Measurements from ENCODE around the gene ACER1. TPM values are rescaled to one million over a fixed set of nuclear protein-coding genes. Genes with fewer than 3 reads are reported as not detected.
"Not testable (repeated sequence)": the region's sequence is repeated elsewhere in the genome, so short reads cannot be mapped to it uniquely, and the experiment has no call there.

The ACER1 gene
- total and polyA plus RNA-seq, 2 of the 13 experiments (the other 11 are each of a cell fraction or from before 2014, with no cell fraction given) = not detected

GRCh38 chr19:6357174-6357573, 23.8 kb upstream of the ACER1 start (continued):
- no peak for TF ChIP-seq ZEB1 (IDR thresholded peaks at IDR 0.05; ENCODE audit: insufficient replicate concordance, low read depth)

- H3K4me2 ChIP-seq (ENCODE audit: low read depth, low read length); DNase-seq (ENCODE audit: low spot score); BruUV-seq (replicated peaks); H3K9me3 ChIP-seq (ENCODE audit: low read length); H4K20me1 ChIP-seq (ENCODE audit: insufficient read depth, low read length); FAIRE-seq; POLR2A ChIA-PET; CTCF ChIA-PET (ENCODE audit: low intra/inter-chr PET ratio, low total read pairs); H3K36me3 ChIP-seq (replicated peaks in 1 of 2; ENCODE audit: control insufficient read depth in 1 of 2, insufficient read depth in 2 of 2, low read length in 2 of 2); H3K27me3 ChIP-seq (ENCODE audit: control insufficient read depth in 1 of 2, insufficient read depth in 2 of 2, low read length in 2 of 2); H3K4me3 ChIP-seq (replicated peaks in 1 of 3; ENCODE audit: insufficient read depth in 1 of 3, low read depth in 2 of 3, low read length in 3 of 3); H3K9ac ChIP-seq (ENCODE audit: insufficient read depth, low read depth, low read length); intact Hi-C loops (cut with micrococcal nuclease; ENCODE audit: unreplicated experiment); ATAC-seq; in situ Hi-C loops (cut with HindIII; ENCODE audit: extremely low pct_ligation_motif_present, low pct_unique_long_range_greater_than_20kb); H3K79me2 ChIP-seq (ENCODE audit: insufficient read depth, low read length); H3K27ac ChIP-seq (ENCODE audit: extremely low read length, insufficient read depth, low read length); H2AFZ ChIP-seq (ENCODE audit: low read length): not testable (repeated sequence)
- WGBS (ENCODE audit: low lambda C conversion rate) = 68% methylated on average over 10 of the region's 46 CpGs
- 0 out of 2 replicates have a peak, but pooled peaks cover 11% of the 10 kb centered on the region for H3K4me1 ChIP-seq (ENCODE audit: insufficient read depth, low read length)
Observed at GRCh38 chr19:6355321-6356040, 22.1 kb upstream of the ACER1 start.

- Histone ChIP-seq H4K20me1 (ENCODE audit: insufficient read depth, low read length) (no peaks in the 10 kb centered on the region), H2AFZ (ENCODE audit: low read length) (no peak overlapping the region), H3K9me3 (ENCODE audit: low read length) (no peaks in the 10 kb centered on the region), H3K27me3 (ENCODE audit: control insufficient read depth in 1 of 2, insufficient read depth in 2 of 2, low read length in 2 of 2) (peaks cover 0 to 4% of the 10 kb centered on the region in 2 experiments; a peak in 2 of 5 replicates), H3K79me2 (ENCODE audit: insufficient read depth, low read length) (no peaks in the 10 kb centered on the region), H3K36me3 (replicated peaks in 1 of 2; ENCODE audit: control insufficient read depth in 1 of 2, insufficient read depth in 2 of 2, low read length in 2 of 2) (no peaks in the 10 kb centered on the region), H3K4me3 (replicated peaks in 1 of 3; ENCODE audit: insufficient read depth in 1 of 3, low read depth in 2 of 3, low read length in 3 of 3) (no peak overlapping the region), H3K27ac (ENCODE audit: extremely low read length, insufficient read depth, low read length) (no peak overlapping the region), H3K4me2 (ENCODE audit: low read depth, low read length) (no peak overlapping the region), H3K9ac (ENCODE audit: insufficient read depth, low read depth, low read length) (no peak overlapping the region), H3K4me1 (ENCODE audit: insufficient read depth, low read length) (0 out of 2 replicates have a peak, but pooled peaks cover 11% of the 10 kb centered on the region)
- FAIRE-seq = no peak
- no peak for DNase-seq (ENCODE audit: low spot score)
- no peak for ATAC-seq
- BruUV-seq (replicated peaks) = no TSS peak
- in situ Hi-C loops (cut with HindIII; ENCODE audit: extremely low pct_ligation_motif_present, low pct_unique_long_range_greater_than_20kb) = no loop called here
- ChIA-PET CTCF (ENCODE audit: low intra/inter-chr PET ratio, low total read pairs) (no interaction called here), POLR2A (interaction anchor here (0.6 kb wide), 1 partner anchor 17 kb away, joined by 3 read pairs; no protein-coding TSS in a partner anchor)
- intact Hi-C loops (cut with micrococcal nuclease; ENCODE audit: unreplicated experiment) = no loop called here
- 29% methylated on average over 4 of the region's 4 CpGs for WGBS (ENCODE audit: low lambda C conversion rate)
- no peak for TF ChIP-seq ZNF446 (CRISPR knock-in tag; IDR thresholded peaks at IDR 0.05)
- no peak for TF ChIP-seq ZNF740 (CRISPR knock-in tag; IDR thresholded peaks at IDR 0.05)
- no peak for TF ChIP-seq AKAP8 (CRISPR knock-in tag; IDR thresholded peaks at IDR 0.05)
- no peak for TF ChIP-seq PHF5A (CRISPR knock-in tag; IDR thresholded peaks at IDR 0.05; ENCODE audit: low read depth, unreplicated experiment)
- no peak for TF ChIP-seq KIAA2018 (CRISPR knock-in tag; IDR thresholded peaks at IDR 0.05; ENCODE audit: borderline replicate concordance)
Observed at GRCh38 chr19:6354098-6354674, 20.8 kb upstream of the ACER1 start.
